Endothelial cell of umbilical vein (primary cell): ENCODE results near the gene NDFIP1. TPM values are rescaled to one million over a fixed set of nuclear protein-coding genes. Genes with fewer than 3 reads are reported as not detected.

Experiments used
- BruUV-seq: library from RNA; stranded (reverse); fragments of 400-500 nt; replicated peaks from 2 replicates; lab custom pipeline; 2021; lab: Mats Ljungman, UMichigan
- CTCF ChIA-PET: fragments of 300-600, 350-600 bp; sonication (Branson Sonifier 250); formaldehyde crosslinking; loops from one replicate; lab custom pipeline; 2021; ENCODE audit warnings: antibody characterized with exemption, inconsistent platforms; lab: Charles Lee
- POLR2A ChIA-PET: fragments of 300-600, 350-600 bp; sonication (Branson Sonifier 250); formaldehyde crosslinking; loops from one replicate; lab custom pipeline; 2021; ENCODE audit warnings: antibody characterized with exemption, inconsistent platforms; lab: Charles Lee
- DNase-seq: peaks from one replicate; pipeline ENCODE4 v3.0.0-alpha.2; 2011; ENCODE audit warnings: low read depth, low spot score
- FAIRE-seq: peaks from 2 replicates; lab custom pipeline; 2011; peaks lifted over from hg19 to GRCh38; lab: Jason Lieb, UNC
- H2AFZ ChIP-seq: 2 replicates; pipeline ENCODE4 v1.6.0; 2012; ENCODE audit warnings: low read depth, low read length, control low read depth, inconsistent platforms
- H3K27ac ChIP-seq: 2 replicates; pipeline ENCODE4 v1.5.1; 2011; ENCODE audit warnings: low read depth, mild to moderate bottlenecking, control low read depth, low read length, moderate library complexity; ENCODE audit not compliant: insufficient read depth
- H3K27me3 ChIP-seq, 2 experiments: 2 replicates each; pipeline versions ENCODE4 v1.6.0 to v1.6.1; 2011; ENCODE audit warnings: low read length in 2 of 2, mixed read lengths in 1 of 2; ENCODE audit not compliant: control insufficient read depth in 2 of 2, insufficient read depth in 2 of 2
- H3K36me3 ChIP-seq, 2 experiments: 2 replicates in 1 of 2; 3 replicates in 1 of 2; pipeline ENCODE4 v1.5.1; 2011; ENCODE audit warnings: low read length in 2 of 2, mild to moderate bottlenecking in 1 of 2, moderate library complexity in 1 of 2; ENCODE audit not compliant: control insufficient read depth in 2 of 2, insufficient read depth in 2 of 2; ENCODE audit errors: extremely low read depth in 1 of 2
- H3K4me1 ChIP-seq: 3 replicates; pipeline ENCODE4 v1.5.1; 2011; ENCODE audit warnings: mild to moderate bottlenecking, low read length; ENCODE audit not compliant: control insufficient read depth, insufficient read depth; ENCODE audit errors: extremely low read depth
- H3K4me2 ChIP-seq: 2 replicates; pipeline ENCODE4 v1.6.1; 2011; ENCODE audit warnings: low read length, control low read depth, mixed read lengths; ENCODE audit not compliant: insufficient read depth
- H3K4me3 ChIP-seq, 3 experiments: fragments of 200-600 bp in 1 of 3; sonication (generic), shearing (Covaris generic) in 1 of 3; replicated peaks in 1 of 3; 2 replicates each; pipeline ENCODE4 v1.5.1; 2011 to 2016; ENCODE audit warnings: control low read depth in 3 of 3, low read length in 3 of 3, mild to moderate bottlenecking in 2 of 3, inconsistent platforms in 1 of 3, low read depth in 1 of 3, moderate library complexity in 1 of 3; ENCODE audit not compliant: insufficient read depth in 1 of 3
- H3K79me2 ChIP-seq: 2 replicates; pipeline ENCODE4 v1.6.0; 2012; ENCODE audit warnings: low read length, inconsistent platforms; ENCODE audit not compliant: control insufficient read depth, insufficient read depth
- H3K9ac ChIP-seq: replicated peaks from 2 replicates; pipeline ENCODE3; 2011; ENCODE audit warnings: low read length, control low read depth; ENCODE audit not compliant: insufficient read depth; ENCODE audit errors: extremely low read depth
- H3K9me1 ChIP-seq: replicated peaks from 3 replicates; pipeline ENCODE4 v1.6.0; 2011; ENCODE audit warnings: mild to moderate bottlenecking, low read length; ENCODE audit not compliant: control insufficient read depth, insufficient read depth; ENCODE audit errors: extremely low read depth
- H3K9me3 ChIP-seq: replicated peaks from 2 replicates; pipeline ENCODE4 v1.5.1; 2012; ENCODE audit warnings: low read length, inconsistent platforms; ENCODE audit not compliant: control insufficient read depth, insufficient read depth
- H4K20me1 ChIP-seq: replicated peaks from 2 replicates; pipeline ENCODE3; 2011; ENCODE audit warnings: mild to moderate bottlenecking, low read length; ENCODE audit not compliant: control insufficient read depth, insufficient read depth; ENCODE audit errors: extremely low read depth
- EZH2 ChIP-seq: IDR thresholded peaks from 2 replicates; pipeline ENCODE4 v1.6.1; 2012; ENCODE audit warnings: borderline replicate concordance, low read depth, mild to moderate bottlenecking, moderate library complexity, low read length, inconsistent platforms; ENCODE audit not compliant: severe bottlenecking
- FOS ChIP-seq: IDR thresholded peaks from 2 replicates; pipeline ENCODE4 v1.6.1; 2011; ENCODE audit warnings: mild to moderate bottlenecking, low read length, moderate library complexity, borderline replicate concordance; ENCODE audit not compliant: insufficient read depth
- GATA2 ChIP-seq: IDR thresholded peaks from 2 replicates; pipeline ENCODE4 v1.7.0; 2011; ENCODE audit warnings: low read depth, mild to moderate bottlenecking, moderate library complexity, mixed read lengths, low read length; ENCODE audit not compliant: insufficient read length, insufficient read depth
- JUN ChIP-seq: IDR thresholded peaks from 2 replicates; pipeline ENCODE4 v1.6.1; 2011; ENCODE audit warnings: borderline replicate concordance, low read depth; ENCODE audit not compliant: insufficient read length, insufficient read depth
- MYC ChIP-seq: IDR thresholded peaks from one replicate; pipeline ENCODE4 v1.6.1; 2011; ENCODE audit warnings: mild to moderate bottlenecking, low read depth, low read length
- POLR2A ChIP-seq: IDR thresholded peaks from 2 replicates; pipeline ENCODE4 v1.6.1; 2012; ENCODE audit warnings: low read depth, mild to moderate bottlenecking, control low read depth, low read length
- POLR2AphosphoS5 ChIP-seq: IDR thresholded peaks from 2 replicates; pipeline ENCODE4 v1.6.1; 2012; ENCODE audit warnings: low read depth, mild to moderate bottlenecking, control low read depth, low read length, moderate library complexity; ENCODE audit not compliant: insufficient read depth
- dilution Hi-C: fragments of 300-500 bp; cut with MboI; formaldehyde crosslinking; loops from one replicate; pipeline ENCODE4 v1.15.0; 2019; ENCODE audit warnings: low sequenced_read_pairs; ENCODE audit not compliant: extremely low pct_ligation_motif_present
- intact Hi-C: fragments of 100-400 bp; cut with micrococcal nuclease; formaldehyde crosslinking; loops from one replicate; pipeline ENCODE4 v1.10.0; 2022
- polyA plus RNA-seq, 4 experiments: library from polyadenylated mRNA; depleted of rRNA in 3 of 4; stranded (reverse) in 3 of 4; unstranded in 1 of 4; fragments of >200 nt; gene quantifications; 2 replicates each; pipeline versions ENCODE4 v1.2.1 to v1.2.3, GENCODE V29; 2011 to 2012; ENCODE audit warnings: missing spikeins in 1 of 4
- total RNA-seq: library from RNA; stranded (reverse); gene quantifications from 2 replicates; pipeline ENCODE4 v1.2.3, GENCODE V29; 2021
- TF ChIP-seq, protein P1 (sequence below), 2 donors: IDR thresholded peaks; 1 replicate in 1 of 2; 2 replicates in 1 of 2; pipeline ENCODE4 v1.5.1; 2011; ENCODE audit warnings: low read length in 2 of 2, mild to moderate bottlenecking in 2 of 2, moderate library complexity in 2 of 2, control low read depth in 1 of 2, inconsistent platforms in 1 of 2, low read depth in 1 of 2; ENCODE audit not compliant: insufficient read depth in 1 of 2; ENCODE audit errors: extremely low read depth in 1 of 2

Gene NDFIP1
- total and polyA plus RNA-seq, 2 donors (not counting 3 experiments of a cell fraction or from before 2014, with no cell fraction given), result 12.3 to 42.6 TPM

DNA sequence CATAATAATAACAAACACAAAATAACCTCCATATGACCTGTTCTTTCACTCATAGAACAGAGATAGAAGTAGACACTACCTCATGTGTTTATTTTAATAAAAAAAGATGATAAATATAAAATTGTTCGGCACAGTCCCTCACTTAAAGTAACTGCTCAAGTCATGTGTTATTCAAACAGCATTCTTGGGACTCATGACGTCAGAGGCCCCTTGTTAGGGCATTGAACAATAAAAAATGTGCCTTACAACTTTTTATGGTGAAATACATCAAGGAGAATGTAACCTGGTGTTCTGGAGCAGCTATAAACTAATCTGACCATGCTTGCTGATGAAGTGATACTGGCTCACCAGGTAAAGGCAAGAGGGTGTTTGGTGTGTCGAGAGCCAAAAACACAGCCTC, 12.2 kb upstream of the NDFIP1 start:
- Histone ChIP-seq H3K4me1 (no peaks in the 10 kb centered on the region), H4K20me1 (no peaks in the 10 kb centered on the region), H2AFZ (no peak overlapping the region), H3K9ac (no peak overlapping the region), H3K27ac (no peak overlapping the region), H3K4me3 (no peak overlapping the region), H3K36me3 (no peaks in the 10 kb centered on the region), H3K9me1 (no peaks in the 10 kb centered on the region), H3K9me3 (no peaks in the 10 kb centered on the region), H3K4me2 (no peak overlapping the region), H3K79me2 (no peaks in the 10 kb centered on the region), H3K27me3 (peaks cover 3 to 6% of the 10 kb centered on the region in 2 experiments)
- no peak for TF ChIP-seq POLR2AphosphoS5
- TF ChIP-seq JUN, result no peak
- TF ChIP-seq FOS, result no peak
- TF ChIP-seq, protein P1, sequence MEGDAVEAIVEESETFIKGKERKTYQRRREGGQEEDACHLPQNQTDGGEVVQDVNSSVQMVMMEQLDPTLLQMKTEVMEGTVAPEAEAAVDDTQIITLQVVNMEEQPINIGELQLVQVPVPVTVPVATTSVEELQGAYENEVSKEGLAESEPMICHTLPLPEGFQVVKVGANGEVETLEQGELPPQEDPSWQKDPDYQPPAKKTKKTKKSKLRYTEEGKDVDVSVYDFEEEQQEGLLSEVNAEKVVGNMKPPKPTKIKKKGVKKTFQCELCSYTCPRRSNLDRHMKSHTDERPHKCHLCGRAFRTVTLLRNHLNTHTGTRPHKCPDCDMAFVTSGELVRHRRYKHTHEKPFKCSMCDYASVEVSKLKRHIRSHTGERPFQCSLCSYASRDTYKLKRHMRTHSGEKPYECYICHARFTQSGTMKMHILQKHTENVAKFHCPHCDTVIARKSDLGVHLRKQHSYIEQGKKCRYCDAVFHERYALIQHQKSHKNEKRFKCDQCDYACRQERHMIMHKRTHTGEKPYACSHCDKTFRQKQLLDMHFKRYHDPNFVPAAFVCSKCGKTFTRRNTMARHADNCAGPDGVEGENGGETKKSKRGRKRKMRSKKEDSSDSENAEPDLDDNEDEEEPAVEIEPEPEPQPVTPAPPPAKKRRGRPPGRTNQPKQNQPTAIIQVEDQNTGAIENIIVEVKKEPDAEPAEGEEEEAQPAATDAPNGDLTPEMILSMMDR (IDR thresholded peaks at IDR 0.05; ENCODE audit: extremely low read depth in 1 of 2, insufficient read depth in 1 of 2, low read depth in 1 of 2, low read length in 2 of 2), result no peak
- TF ChIP-seq POLR2A, result no peak
- no peak for TF ChIP-seq MYC
- TF ChIP-seq EZH2, result no peak
- no peak for TF ChIP-seq GATA2
- BruUV-seq, result no TSS peak
- POLR2A ChIA-PET, result no interaction called here
- dilution Hi-C loops (no loop called here), intact Hi-C loops (no loop called here)
- CTCF ChIA-PET, result no interaction called here
- FAIRE-seq (no peak), DNase-seq (no peak)
